ENCODE measurements around the gene SLC39A1.
"Not testable (repeated sequence)": the region's sequence is repeated elsewhere in the genome, so short reads cannot be mapped to it uniquely, and the experiment has no call there.

SLC39A1 gene, protein sequence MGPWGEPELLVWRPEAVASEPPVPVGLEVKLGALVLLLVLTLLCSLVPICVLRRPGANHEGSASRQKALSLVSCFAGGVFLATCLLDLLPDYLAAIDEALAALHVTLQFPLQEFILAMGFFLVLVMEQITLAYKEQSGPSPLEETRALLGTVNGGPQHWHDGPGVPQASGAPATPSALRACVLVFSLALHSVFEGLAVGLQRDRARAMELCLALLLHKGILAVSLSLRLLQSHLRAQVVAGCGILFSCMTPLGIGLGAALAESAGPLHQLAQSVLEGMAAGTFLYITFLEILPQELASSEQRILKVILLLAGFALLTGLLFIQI

DNA sequence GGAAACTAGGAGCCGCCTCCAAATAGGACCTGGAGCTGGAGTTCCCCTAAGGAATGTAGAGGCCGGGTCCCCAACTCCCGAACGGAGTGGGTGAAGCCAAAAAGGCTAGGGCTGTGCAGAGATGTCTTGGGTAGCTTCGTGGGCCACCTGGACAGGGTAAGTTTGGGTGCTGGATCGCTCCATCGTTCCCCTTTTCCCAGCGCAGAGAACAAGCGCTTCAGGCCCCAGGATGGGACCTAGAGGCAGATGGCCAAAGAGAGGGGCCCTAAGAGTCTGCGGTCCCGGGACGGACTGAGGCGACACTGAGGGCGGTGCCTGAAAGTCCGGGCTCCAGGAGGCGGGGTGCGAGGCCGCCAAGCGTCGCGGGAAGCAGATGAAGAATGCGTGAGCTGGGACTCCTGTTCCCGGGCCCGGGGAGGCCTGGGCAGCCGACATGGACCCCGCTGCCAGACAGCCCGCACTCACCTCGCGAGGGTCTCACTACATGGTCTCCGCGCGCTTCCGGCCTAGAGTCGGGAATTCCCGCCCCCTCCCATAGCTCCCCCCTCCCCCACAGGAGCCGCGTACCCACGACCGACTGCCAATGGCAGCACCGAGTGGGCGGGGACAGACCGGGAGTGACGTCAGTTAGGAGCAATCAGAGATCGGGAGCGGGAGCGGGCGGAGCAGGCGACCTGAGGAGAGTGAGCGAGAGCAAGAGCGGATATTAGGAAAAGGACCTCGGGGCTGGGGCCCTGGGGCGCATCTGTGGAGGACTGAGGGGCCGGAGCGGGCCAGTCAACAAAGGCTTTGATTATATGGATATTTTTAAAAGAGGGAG is at the start of gene SLC39A1:
SLC39A1 (minus strand) TSS at position 508 of the 820 bp plus-strand sequence. CDS start 822 bp downstream, outside the sequence.
- in situ Hi-C loops (cut with HindIII; ENCODE audit: low sequenced_read_pairs): no loop called here

GRCh38 chr1:154012543-154012942 is 49.2 kb upstream of the SLC39A1 start:
- in situ Hi-C loops (cut with HindIII; ENCODE audit: low sequenced_read_pairs): not testable (repeated sequence)

DNA sequence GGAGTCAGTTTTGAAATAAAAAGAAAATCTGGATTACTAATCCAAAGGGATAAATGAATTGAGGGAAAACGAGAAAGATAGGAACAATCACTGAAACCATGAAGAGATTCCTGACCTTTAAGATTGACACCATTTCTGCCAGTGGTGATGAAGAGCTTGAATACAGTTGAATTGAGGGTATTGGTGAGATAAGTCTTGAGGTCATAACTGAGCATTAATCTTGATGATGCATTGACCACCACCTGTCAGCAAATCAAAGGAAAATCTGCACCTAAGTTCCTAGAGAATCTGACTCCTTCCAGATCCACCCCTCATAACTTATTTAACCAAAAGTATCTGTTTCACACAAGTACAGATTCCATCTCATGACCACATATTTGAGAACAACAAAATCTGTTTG is 48.8 kb upstream of the SLC39A1 start:
- in situ Hi-C loops (cut with HindIII; ENCODE audit: low sequenced_read_pairs): no loop called here

GRCh38 chr1:154006136-154006535 is 42.8 kb upstream of the SLC39A1 start:
- in situ Hi-C loops (cut with HindIII; ENCODE audit: low sequenced_read_pairs): no loop called here

DNA sequence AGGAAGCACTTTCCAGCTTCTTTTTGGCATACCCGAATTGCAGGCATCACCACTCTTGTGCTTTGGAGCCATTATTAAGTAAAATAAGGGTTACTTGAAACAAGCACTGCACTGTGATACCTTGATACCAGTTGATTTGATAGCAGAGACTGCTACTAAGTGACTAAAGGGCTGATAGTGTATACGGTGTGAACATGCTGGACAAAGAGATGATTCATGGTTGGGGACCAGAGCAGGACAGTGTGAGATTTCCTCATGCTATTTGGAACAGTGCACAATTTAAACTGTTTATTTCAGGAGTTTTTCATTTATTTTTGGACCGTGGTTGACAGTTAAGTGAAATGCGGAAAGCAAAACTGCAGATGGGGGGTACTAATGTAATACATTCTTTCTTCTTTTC is 37.1 kb upstream of the SLC39A1 start:
- in situ Hi-C loops (cut with HindIII; ENCODE audit: low sequenced_read_pairs): no loop called here

- in situ Hi-C loops (cut with HindIII; ENCODE audit: low sequenced_read_pairs): not testable (repeated sequence)
Measured at GRCh38 chr1:153996882-153997281, 33.5 kb upstream of the SLC39A1 start.

- in situ Hi-C loops (cut with HindIII; ENCODE audit: low sequenced_read_pairs): no loop called here
Measured at GRCh38 chr1:153995640-153996039, 32.3 kb upstream of the SLC39A1 start.

GRCh38 chr1:153995202-153995601 is 31.9 kb upstream of the SLC39A1 start:
- in situ Hi-C loops (cut with HindIII; ENCODE audit: low sequenced_read_pairs): no loop called here

- in situ Hi-C loops (cut with HindIII; ENCODE audit: low sequenced_read_pairs): no loop called here
Measured at GRCh38 chr1:153991806-153992205, 28.5 kb upstream of the SLC39A1 start.

- in situ Hi-C loops (cut with HindIII; ENCODE audit: low sequenced_read_pairs): no loop called here
Measured at GRCh38 chr1:153991151-153991630, 27.9 kb upstream of the SLC39A1 start.

- in situ Hi-C loops (cut with HindIII; ENCODE audit: low sequenced_read_pairs): no loop called here
Measured at GRCh38 chr1:153990468-153991150, 27.3 kb upstream of the SLC39A1 start, which contains the start of gene RPS27. RPS27 (plus strand) TSS chr1:153990762; CDS start chr1:153990797, 35 bp downstream.

- in situ Hi-C loops (cut with HindIII; ENCODE audit: low sequenced_read_pairs): no loop called here
Measured at GRCh38 chr1:153987621-153988020, 24.3 kb upstream of the SLC39A1 start.

- in situ Hi-C loops (cut with HindIII; ENCODE audit: low sequenced_read_pairs): no loop called here
Measured at GRCh38 chr1:153985941-153986761, 22.8 kb upstream of the SLC39A1 start, which contains the start of gene RAB13. RAB13 (minus strand) TSS chr1:153986339; CDS start chr1:153986236, 103 bp downstream.

- in situ Hi-C loops (cut with HindIII; ENCODE audit: low sequenced_read_pairs): no loop called here
Measured at GRCh38 chr1:153985341-153985912, 22.1 kb upstream of the SLC39A1 start.

DNA sequence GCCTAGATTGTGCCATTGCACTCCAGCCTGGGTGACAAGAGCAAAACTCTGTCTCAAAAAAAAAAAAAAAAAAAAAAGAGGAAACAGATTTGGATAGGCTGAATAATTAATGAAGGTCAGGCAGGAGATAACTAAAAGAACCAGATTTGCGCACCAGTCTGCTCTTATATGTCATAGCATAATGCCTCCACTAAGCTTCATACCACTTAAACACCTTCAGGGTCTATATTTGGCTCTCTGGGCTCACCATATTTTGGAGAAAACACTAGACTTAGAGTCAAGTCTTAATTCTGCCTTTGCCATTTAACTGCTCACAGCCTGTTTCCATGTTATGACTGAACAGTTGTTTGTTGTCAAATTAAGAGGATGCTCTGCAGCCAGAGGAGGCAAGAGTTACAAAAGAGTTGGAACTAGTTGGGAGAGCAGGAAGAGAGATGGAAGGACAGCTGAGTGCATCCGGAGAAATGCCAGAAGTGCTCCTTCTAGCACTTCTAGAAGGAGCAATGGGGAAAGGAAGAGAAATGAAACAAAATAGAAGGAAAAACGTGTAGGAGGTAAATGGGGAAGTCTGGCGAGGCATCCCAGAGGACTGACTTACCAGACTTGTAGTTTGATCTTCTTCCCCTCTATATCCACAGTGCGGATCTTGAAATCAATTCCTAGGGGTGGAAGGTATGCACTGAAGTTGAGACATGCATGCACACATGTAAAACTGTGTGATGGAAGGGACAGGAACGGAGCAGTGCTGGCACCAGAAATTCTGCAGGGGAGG is 21.0 kb upstream of the SLC39A1 start:
- in situ Hi-C loops (cut with HindIII; ENCODE audit: low sequenced_read_pairs): no loop called here

DNA sequence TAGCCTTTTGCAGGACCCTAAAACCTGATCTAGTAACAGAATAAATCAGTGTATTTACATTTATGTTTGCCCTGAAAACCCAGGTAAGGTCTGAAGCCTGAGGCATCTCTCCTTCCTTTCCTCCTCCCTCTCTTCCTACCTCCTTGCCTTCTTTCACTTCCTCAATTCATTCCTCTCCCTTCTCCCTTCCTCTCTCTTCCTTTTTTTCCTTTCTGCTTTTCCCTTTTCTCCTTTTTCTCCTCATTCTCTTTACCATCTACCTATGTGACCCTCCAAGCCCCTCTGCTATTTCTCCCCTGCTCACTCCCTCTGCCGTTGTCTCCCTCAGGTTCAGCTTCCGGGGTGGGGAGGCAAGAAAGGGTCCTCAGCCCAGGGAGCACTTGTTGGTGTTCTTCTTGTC is 18.4 kb upstream of the SLC39A1 start:
- in situ Hi-C loops (cut with HindIII; ENCODE audit: low sequenced_read_pairs): not testable (repeated sequence)

- in situ Hi-C loops (cut with HindIII; ENCODE audit: low sequenced_read_pairs): not testable (repeated sequence)
Measured at GRCh38 chr1:153979091-153979490, 15.8 kb upstream of the SLC39A1 start.

GRCh38 chr1:153978274-153978909 is 15.1 kb upstream of the SLC39A1 start:
- in situ Hi-C loops (cut with HindIII; ENCODE audit: low sequenced_read_pairs): no loop called here

Data from endothelial cell of hepatic sinusoid (primary cell).